PFSK-1 (cell line): Measurements from ENCODE around the gene RBM33.

ENCODE experiments used
- FOXP2 ChIP-seq: optimal IDR thresholded peaks from 2 replicates; pipeline ENCODE3; 2011; ENCODE audit warnings: borderline replicate concordance, control low read depth, inconsistent platforms; ENCODE audit not compliant: insufficient read depth; ENCODE audit errors: extremely low read length, extremely low read depth
- POLR2AphosphoS5 ChIP-seq: IDR thresholded peaks from 2 replicates; pipeline ENCODE4 v1.6.1; 2012; ENCODE audit warnings: low read depth, mild to moderate bottlenecking, control low read depth, low read length, moderate library complexity
- REST ChIP-seq, 2 experiments: IDR thresholded peaks; 2 replicates each; pipeline versions ENCODE4 v1.6.1 to v1.8.0; 2011 to 2012; ENCODE audit warnings: low read depth in 2 of 2, low read length in 2 of 2, control low read depth in 1 of 2, inconsistent platforms in 1 of 2, mild to moderate bottlenecking in 1 of 2, moderate library complexity in 1 of 2; ENCODE audit not compliant: insufficient read depth in 1 of 2
- SIN3A ChIP-seq: IDR thresholded peaks from 2 replicates; pipeline ENCODE4 v1.6.1; 2012; ENCODE audit warnings: mild to moderate bottlenecking, low read length, moderate library complexity, borderline replicate concordance; ENCODE audit not compliant: insufficient read depth
- TAF1 ChIP-seq: IDR thresholded peaks from 2 replicates; pipeline ENCODE4 v1.6.1; 2012; ENCODE audit warnings: low read length, control low read depth, borderline replicate concordance; ENCODE audit not compliant: insufficient read depth

The RBM33 gene

GRCh38 chr7:155702616-155703015, 58.2 kb downstream of the RBM33 start:
- TF ChIP-seq REST (IDR thresholded peaks at IDR 0.05; ENCODE audit: insufficient read depth in 1 of 2, low read depth in 2 of 2, low read length in 2 of 2) (no peak), POLR2AphosphoS5 (no peak), FOXP2 (no peak), SIN3A (no peak), TAF1 (no peak)

GRCh38 chr7:155705623-155706360, 61.3 kb downstream of the RBM33 start:
- TF ChIP-seq POLR2AphosphoS5 (no peak), REST (IDR thresholded peaks at IDR 0.05; ENCODE audit: insufficient read depth in 1 of 2, low read depth in 2 of 2, low read length in 2 of 2) (no peak), SIN3A (no peak), TAF1 (no peak), FOXP2 (no peak)

GRCh38 chr7:155706376-155706775, 61.9 kb downstream of the RBM33 start:
- no peak for TF ChIP-seq FOXP2
- no peak for TF ChIP-seq SIN3A
- no peak for TF ChIP-seq REST (IDR thresholded peaks at IDR 0.05; ENCODE audit: insufficient read depth in 1 of 2, low read depth in 2 of 2, low read length in 2 of 2)
- TF ChIP-seq POLR2AphosphoS5, result no peak
- no peak for TF ChIP-seq TAF1

- TF ChIP-seq FOXP2 (no peak), SIN3A (no peak), TAF1 (no peak), REST (IDR thresholded peaks at IDR 0.05; ENCODE audit: insufficient read depth in 1 of 2, low read depth in 2 of 2, low read length in 2 of 2) (no peak)
These were observed 65.0 kb downstream of the RBM33 start for GRCh38 chr7:155709453-155709852.

- no peak for TF ChIP-seq FOXP2
- TF ChIP-seq SIN3A, result no peak
- TF ChIP-seq POLR2AphosphoS5, result no peak
These were observed 65.6 kb downstream of the RBM33 start for GRCh38 chr7:155710031-155710430.
